Adrenal gland (tissue), 12 donors: ENCODE results near the gene CNTN4. TPM values are rescaled to one million over a fixed set of nuclear protein-coding genes. Genes with fewer than 3 reads are reported as not detected.

ENCODE experiments used
- DNase-seq, 7 donors: peaks; one replicate each; pipeline ENCODE4 v3.0.0-alpha.2; 2019 to 2020
- H3K27ac ChIP-seq, 5 donors: fragments of 200-600 bp; sonication (generic) in 4 of 5; 1 replicate in 3 of 5; 2 replicates in 2 of 5; pipeline versions ENCODE4 v1.5.1 to v1.8.0; 2016 to 2020; ENCODE audit warnings: mild to moderate bottlenecking in 1 of 5
- H3K27me3 ChIP-seq: fragments of 200-600 bp; 2 replicates; pipeline ENCODE4 v1.8.0; 2021
- H3K36me3 ChIP-seq, 2 donors: fragments of 200-600 bp; replicated peaks in 1 of 2; 1 replicate in 1 of 2; 2 replicates in 1 of 2; pipeline versions ENCODE4 v1.5.1 to v1.8.0; 2018 to 2022
- H3K4me1 ChIP-seq, 2 donors: fragments of 200-600 bp; replicated peaks in 1 of 2; 1 replicate in 1 of 2; 2 replicates in 1 of 2; pipeline versions ENCODE4 v1.5.1 to v1.8.0; 2018 to 2021
- H3K4me3 ChIP-seq, 4 donors: fragments of 200-600 bp; sonication (generic) in 3 of 4; one replicate each; pipeline ENCODE4 v1.5.1; 2016 to 2018
- H3K9me3 ChIP-seq, 3 donors: fragments of 200-600 bp; sonication (generic) in 1 of 3; replicated peaks in 1 of 3; 1 replicate in 2 of 3; 2 replicates in 1 of 3; pipeline versions ENCODE4 v1.5.1 to v1.8.0; 2016 to 2021
- POLR2A ChIP-seq, 2 donors: fragments of 450-650 bp; IDR thresholded peaks; one replicate each; pipeline ENCODE4 v1.6.1; 2017; ENCODE audit warnings: antibody characterized with exemption in 2 of 2, mild to moderate bottlenecking in 2 of 2, moderate library complexity in 1 of 2
- WGBS, 4 donors: extraction: QIAGEN DNeasy Blood & Tissue Kit in 2 of 4; methylation state at CpG; one replicate each; pipeline versions ENCODE4 v1.1.5 to v1.1.7; 2013 to 2017; 5-methylcytosine and 5-hydroxymethylcytosine counted together
- intact Hi-C, 2 donors: fragments of 100-400 bp; cut with DNase I; formaldehyde crosslinking; loops; one replicate each; pipeline versions ENCODE4 v1.14.1 to v1.15.0; 2022 to 2023
- polyA plus RNA-seq, 3 donors: library from polyadenylated mRNA; stranded (reverse); fragments of 200-250 nt in 2 of 3; fragments of 350-450 nt in 1 of 3; fragmentation: Illumina TruSeq in 1 of 3; extraction: RNeasy Lipid Tissue Mini Kit (QIAGEN cat#74804) in 1 of 3; gene quantifications; one replicate each; pipeline ENCODE4 v1.2.3, GENCODE V29; 2013 to 2014
- total RNA-seq, 9 donors: library from RNA; depleted of rRNA in 4 of 9; stranded (reverse); fragments of >200 nt in 4 of 9; fragments of 120-200 nt in 1 of 9; fragmentation: NEBNext Ultra II Directional in 1 of 9; extraction: Animal tissue kit (Norgen Biotek cat#: 25700) in 1 of 9; gene quantifications; one replicate each; pipeline versions ENCODE4 v1.1.0 to v1.2.4, GENCODE V29; 2013 to 2023
- TF ChIP-seq, protein P1 (sequence below), 6 experiments: fragments of 450-650 bp in 4 of 6; fragments of 200-600 bp in 2 of 6; sonication (generic) in 1 of 6; IDR thresholded peaks; 1 replicate in 5 of 6; 2 replicates in 1 of 6; pipeline versions ENCODE4 v1.5.1 to v1.8.0; 2016 to 2021; ENCODE audit warnings: antibody characterized with exemption in 6 of 6, mild to moderate bottlenecking in 2 of 6, moderate library complexity in 1 of 6
- donor health status: healthy with polysubstance abuse.
- donor health status: Bipolar disorder and iron deficiency.
- donor health status: DM: yes; HTN: yes; CAD: no.
- donor health status: DM: no; HTN: no; CAD: no.
- donor health status: DM: no; HTN: no; CAD: no.
- donor health status: DM: yes; HTN: yes; CAD: no.

The CNTN4 gene
- total and polyA plus RNA-seq, 12 donors, result 0.17 to 9.2 (median 1.6) TPM

DNA sequence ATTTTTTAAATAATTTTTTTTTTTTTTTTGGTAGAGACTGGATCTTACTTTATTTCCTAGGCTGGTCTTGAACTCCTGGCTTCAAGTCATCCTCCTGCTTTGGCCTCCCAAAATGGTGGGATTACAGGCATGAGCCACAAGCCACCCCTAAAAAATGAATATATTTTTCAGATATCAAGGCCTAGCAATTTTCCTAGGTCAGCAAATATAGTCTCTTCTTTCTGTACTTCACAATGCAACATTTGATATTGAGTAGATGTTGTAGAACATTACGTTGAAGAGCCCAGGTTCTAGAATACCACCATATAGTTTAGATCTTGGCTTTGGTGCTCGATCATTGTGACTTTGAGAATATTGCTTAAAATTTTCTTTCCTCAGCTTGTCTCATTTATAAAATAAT is 437.9 kb downstream of the CNTN4 start:
- no peaks in the 10 kb centered on the region for H3K9me3 ChIP-seq
- no peaks in the 10 kb centered on the region for H3K4me1 ChIP-seq
- DNase-seq, result no peak
- intact Hi-C loops, result no loop called here
- H3K27ac ChIP-seq, result no peak overlapping the region
- no peaks in the 10 kb centered on the region for H3K27me3 ChIP-seq
- no peaks in the 10 kb centered on the region for H3K36me3 ChIP-seq
- 66 to 83% (median 72%) methylated on average over 2 of the region's 2 CpGs for WGBS, 4 donors
- H3K4me3 ChIP-seq, result no peak overlapping the region
- TF ChIP-seq POLR2A (IDR thresholded peaks at IDR 0.05), result no peak
- TF ChIP-seq, protein P1, sequence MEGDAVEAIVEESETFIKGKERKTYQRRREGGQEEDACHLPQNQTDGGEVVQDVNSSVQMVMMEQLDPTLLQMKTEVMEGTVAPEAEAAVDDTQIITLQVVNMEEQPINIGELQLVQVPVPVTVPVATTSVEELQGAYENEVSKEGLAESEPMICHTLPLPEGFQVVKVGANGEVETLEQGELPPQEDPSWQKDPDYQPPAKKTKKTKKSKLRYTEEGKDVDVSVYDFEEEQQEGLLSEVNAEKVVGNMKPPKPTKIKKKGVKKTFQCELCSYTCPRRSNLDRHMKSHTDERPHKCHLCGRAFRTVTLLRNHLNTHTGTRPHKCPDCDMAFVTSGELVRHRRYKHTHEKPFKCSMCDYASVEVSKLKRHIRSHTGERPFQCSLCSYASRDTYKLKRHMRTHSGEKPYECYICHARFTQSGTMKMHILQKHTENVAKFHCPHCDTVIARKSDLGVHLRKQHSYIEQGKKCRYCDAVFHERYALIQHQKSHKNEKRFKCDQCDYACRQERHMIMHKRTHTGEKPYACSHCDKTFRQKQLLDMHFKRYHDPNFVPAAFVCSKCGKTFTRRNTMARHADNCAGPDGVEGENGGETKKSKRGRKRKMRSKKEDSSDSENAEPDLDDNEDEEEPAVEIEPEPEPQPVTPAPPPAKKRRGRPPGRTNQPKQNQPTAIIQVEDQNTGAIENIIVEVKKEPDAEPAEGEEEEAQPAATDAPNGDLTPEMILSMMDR (IDR thresholded peaks at IDR 0.05), result no peak

DNA sequence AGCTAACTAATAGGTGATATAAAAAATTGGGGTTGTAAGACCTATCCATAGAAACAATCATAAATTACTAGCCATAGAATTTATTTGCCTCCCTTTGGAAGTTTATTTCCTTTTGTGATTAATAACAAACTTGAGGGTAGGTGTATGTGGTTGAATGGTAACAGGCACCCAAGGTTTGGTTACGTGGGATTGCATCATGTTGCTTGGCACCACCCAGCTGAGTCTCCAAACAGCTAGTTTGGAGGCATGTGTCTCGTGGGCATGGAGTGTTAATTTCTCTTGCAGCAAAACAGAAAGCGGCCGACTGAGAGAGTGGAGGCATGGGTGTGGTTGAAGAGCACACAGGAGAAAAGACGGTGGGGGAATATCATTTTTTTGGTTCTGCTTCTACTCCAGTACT is 441.4 kb downstream of the CNTN4 start:
- no peaks in the 10 kb centered on the region for H3K9me3 ChIP-seq
- H3K27me3 ChIP-seq, result no peaks in the 10 kb centered on the region
- intact Hi-C loops, result no loop called here
- no peak overlapping the region for H3K27ac ChIP-seq
- DNase-seq, result no peak
- H3K4me1 ChIP-seq, result no peaks in the 10 kb centered on the region
- no peaks in the 10 kb centered on the region for H3K36me3 ChIP-seq
- no peak overlapping the region for H3K4me3 ChIP-seq
- TF ChIP-seq, protein P1 (IDR thresholded peaks at IDR 0.05), result no peak
- TF ChIP-seq POLR2A (IDR thresholded peaks at IDR 0.05), result no peak
- WGBS, 4 donors, result 72 to 81% (median 78%) methylated on average over 5 of the region's 5 CpGs

DNA sequence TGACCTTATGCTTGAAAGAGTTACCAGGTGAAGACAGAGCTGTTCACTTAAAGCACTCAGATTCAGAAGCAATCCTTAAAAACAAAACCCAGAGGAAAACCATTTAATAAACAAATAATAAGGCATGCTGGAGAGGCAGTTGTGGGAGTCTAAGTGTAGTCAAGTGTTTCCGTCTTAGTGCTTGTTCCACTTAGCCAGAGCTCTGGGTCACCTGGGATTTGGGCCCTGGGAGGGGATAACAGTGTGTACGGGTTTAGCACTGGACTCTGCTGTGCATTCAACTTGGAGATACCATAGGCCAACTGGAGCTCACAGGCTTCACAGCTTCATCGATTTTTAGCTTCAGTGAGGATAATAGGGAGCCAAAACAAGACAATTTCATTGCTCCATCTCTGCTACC is 444.6 kb downstream of the CNTN4 start:
- Histone ChIP-seq H3K27me3 (no peaks in the 10 kb centered on the region), H3K36me3 (no peaks in the 10 kb centered on the region), H3K4me3 (no peak overlapping the region), H3K9me3 (no peaks in the 10 kb centered on the region), H3K4me1 (no peaks in the 10 kb centered on the region), H3K27ac (no peak overlapping the region)
- DNase-seq, result no peak
- no peak for TF ChIP-seq POLR2A (IDR thresholded peaks at IDR 0.05)
- TF ChIP-seq, protein P1 (IDR thresholded peaks at IDR 0.05), result no peak
- intact Hi-C loops, result no loop called here
- 68 to 81% (median 73%) methylated on average over 3 of the region's 3 CpGs for WGBS, 4 donors

DNA sequence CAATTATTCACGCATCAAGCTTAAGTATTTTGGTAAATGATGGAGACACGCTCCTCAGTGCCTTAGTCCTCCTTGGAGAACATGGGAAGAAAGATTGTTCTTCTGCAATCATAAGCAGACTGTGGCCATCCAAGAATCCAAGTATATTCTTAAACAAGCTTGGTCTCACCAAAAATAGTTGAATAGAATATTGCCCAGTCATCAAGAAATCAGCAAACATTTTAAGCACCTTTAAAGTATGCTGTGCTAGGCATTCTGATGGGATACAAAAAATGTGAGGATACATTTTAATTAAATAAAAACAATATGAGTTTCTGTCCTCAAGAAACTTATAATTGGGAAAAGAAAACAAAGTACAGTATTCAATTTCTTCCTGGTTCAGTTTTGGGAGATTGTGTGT is 445.5 kb downstream of the CNTN4 start:
- H3K4me1 ChIP-seq, result no peaks in the 10 kb centered on the region
- no peak for DNase-seq
- intact Hi-C loops, result no loop called here
- H3K36me3 ChIP-seq, result no peaks in the 10 kb centered on the region
- no peak for TF ChIP-seq POLR2A (IDR thresholded peaks at IDR 0.05)
- TF ChIP-seq, protein P1 (IDR thresholded peaks at IDR 0.05), result no peak
- no peaks in the 10 kb centered on the region for H3K27me3 ChIP-seq
- no peaks in the 10 kb centered on the region for H3K9me3 ChIP-seq
- no peak overlapping the region for H3K27ac ChIP-seq
- 76 to 88% (median 78%) methylated on average over 2 of the region's 2 CpGs for WGBS, 4 donors
- no peak overlapping the region for H3K4me3 ChIP-seq
